Measurements from ENCODE around the gene PTHLH. TPM values are rescaled to one million over a fixed set of nuclear protein-coding genes. Genes with fewer than 3 reads are reported as not detected.

The PTHLH gene
- polyA plus RNA-seq, 1 donor = 1.2 TPM

DNA sequence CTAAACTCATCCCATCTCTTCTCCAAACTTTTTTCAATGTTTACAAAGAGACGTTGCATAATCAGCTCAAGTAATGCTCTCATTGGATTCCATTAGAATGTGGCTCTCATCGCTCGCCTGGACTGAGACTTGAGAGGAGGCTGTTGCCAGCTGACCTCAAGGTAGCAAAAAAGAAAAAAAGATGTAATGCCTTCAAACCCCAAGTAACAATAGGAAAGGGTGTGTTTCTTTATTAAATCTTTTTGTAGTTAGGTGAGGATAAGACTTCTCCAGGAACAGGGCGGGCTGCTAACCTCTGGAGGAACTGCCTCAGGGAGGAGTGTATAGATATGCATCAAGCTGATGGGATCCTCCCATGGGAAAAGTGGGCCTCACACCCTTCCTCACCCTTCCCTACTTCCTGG is 956 bp upstream of the PTHLH start:
- no peak for DNase-seq

GRCh38 chr12:27971606-27972005 is 927 bp downstream of the PTHLH start:
- DNase-seq = no peak

- DNase-seq = peak; percentile 41
Measured at GRCh38 chr12:27971121-27971489, 1.4 kb downstream of the PTHLH start.

DNA sequence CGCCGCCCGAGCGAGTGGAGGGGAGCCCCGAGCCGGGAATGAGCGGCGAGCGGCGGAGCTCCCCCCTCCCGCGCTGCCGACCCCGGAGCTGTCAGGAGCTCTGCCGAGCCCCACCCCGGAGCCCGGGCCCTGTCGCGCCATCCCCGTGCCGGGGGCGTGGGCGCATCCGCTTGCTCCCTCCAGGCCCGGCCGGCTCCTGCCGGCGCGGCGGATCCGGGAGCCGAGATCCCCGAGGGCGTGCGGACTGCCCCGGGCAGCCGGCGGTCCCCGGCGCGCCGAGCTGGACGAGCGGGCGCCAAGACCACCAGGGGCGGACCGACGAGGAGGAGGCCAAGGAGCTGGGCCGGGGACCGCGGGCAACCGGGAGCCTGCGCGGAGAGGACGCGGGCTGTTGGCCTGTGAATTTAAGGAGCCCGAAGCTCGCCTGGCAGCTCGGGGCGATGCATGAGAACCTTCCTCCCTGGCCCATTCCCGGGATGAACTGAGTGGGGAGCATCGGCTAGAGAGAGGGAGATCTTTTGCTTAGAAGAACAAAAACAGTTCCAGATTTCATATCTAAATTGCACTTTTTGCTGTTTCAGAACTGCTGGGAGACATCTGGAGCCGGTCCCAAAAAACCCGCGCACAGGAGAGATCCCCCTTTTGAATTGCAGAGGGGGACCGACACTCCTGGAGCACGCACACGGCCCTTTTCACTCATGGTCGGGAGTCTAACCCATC is 2.0 kb downstream of the PTHLH start:
- peak; percentile 43 for DNase-seq

GRCh38 chr12:27969624-27970400 is 2.7 kb downstream of the PTHLH start:
- peak; percentile 50 for DNase-seq

GRCh38 chr12:27968972-27969623 is 3.4 kb downstream of the PTHLH start:
- DNase-seq = peak; percentile 36

DNA sequence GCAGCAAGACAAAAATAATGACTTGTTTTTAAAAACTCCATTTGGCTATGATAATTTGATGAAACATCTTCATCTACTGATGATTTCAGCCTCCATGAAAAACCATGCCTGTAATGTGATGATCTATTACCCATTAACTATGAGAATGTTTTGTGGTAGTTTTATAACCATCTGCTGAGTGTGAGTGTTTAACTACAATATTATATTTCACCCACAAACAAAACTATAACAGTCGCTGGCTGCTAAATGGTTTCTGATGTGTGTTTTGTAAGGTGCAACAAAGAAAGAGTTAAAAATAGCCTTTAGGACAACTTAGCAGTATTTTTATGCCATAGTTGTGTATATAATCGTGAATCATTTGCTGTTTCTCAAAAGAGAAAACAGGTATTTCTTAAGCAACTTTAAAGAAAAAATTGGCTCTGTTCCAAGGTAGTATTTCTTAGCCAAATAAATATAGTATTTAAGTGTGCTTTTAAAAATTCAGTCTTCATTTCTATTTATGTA is 4.9 kb downstream of the PTHLH start:
- no peak for DNase-seq

DNA sequence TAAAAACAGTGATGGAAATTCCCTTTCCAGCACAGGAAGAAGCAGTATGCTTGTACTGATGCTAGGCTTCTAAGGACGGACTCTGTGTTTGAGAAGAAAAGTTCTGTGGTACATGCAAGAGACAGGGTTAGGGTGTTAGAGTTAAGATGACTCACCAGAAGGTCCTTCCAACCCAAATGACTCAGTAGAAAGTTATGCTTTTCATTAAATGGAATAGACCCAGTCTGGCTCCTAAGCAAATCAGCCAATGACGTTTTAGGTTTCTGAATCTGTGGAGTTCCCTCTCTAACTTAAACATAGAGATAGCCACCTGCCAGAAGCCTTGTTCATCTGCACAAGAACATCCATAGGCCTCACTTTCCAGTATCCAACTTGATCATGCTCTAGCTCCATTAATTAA is 5.7 kb downstream of the PTHLH start:
- DNase-seq = no peak

GRCh38 chr12:27965966-27966365 is 6.6 kb downstream of the PTHLH start:
- DNase-seq = no peak

DNA sequence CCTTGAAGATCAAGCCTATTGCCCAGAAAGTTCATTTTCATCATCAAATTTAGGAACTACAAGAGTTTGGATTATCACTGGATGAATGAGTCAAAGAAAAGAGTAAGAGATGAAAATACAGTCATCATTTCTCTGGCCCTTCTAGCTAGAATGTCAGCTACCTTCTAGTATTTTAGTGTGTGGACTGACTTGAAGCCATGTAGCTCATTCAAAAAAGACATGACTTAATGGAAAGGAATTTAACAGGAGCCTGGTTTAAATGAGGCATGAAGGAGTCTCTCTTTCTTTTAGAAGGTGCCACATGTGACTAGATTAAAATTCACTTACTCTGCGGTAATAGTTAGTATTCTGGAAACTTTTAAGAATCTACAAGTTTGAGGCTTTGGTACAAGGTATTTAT is 7.1 kb downstream of the PTHLH start:
- no peak for DNase-seq

GRCh38 chr12:27964123-27964522 is 8.4 kb downstream of the PTHLH start:
- no peak for DNase-seq

DNA sequence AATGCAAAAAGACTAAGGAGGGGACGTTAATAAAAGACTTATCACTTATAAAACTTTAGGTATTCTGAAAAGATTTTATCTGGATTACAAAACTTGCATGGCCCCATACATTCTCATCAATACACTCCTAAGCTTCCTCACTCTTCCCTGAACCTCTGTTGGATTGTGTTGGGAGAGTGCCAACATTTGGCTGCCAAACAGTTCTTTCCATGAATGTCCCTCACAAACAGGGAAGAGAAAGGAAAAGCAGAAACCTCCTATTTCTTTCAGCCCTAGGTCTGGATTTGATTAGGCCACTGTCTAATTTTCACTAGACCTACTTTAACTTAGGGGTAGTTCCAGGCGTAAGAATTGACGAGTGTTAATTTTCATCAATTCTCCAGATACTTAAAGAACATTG is 11.7 kb downstream of the PTHLH start:
- DNase-seq = peak; percentile 70

DNA sequence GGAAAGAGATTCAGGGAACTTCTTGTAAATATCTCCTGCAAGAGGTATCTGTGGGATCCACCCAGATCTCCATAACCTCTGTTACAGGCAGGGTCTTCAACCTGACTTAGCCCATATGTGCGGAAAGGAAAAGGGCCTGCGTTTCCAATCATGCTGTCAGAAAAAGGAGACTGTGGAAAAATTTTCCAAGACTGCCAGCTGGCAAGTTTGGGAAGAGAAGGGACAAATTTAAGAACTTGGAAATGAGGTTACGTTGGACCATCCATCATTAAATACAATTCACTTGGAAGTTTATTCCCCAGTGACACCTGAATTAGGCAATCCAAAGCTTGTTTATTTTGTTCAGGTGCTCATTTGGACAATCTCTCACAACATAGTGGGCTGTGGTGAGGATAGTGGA is 13.9 kb downstream of the PTHLH start:
- peak; percentile 34 for DNase-seq

GRCh38 chr12:27957366-27957765 is 15.2 kb downstream of the PTHLH start:
- no peak for DNase-seq

- no peak for DNase-seq
Measured at GRCh38 chr12:27953817-27954216, 18.7 kb downstream of the PTHLH start.

DNA sequence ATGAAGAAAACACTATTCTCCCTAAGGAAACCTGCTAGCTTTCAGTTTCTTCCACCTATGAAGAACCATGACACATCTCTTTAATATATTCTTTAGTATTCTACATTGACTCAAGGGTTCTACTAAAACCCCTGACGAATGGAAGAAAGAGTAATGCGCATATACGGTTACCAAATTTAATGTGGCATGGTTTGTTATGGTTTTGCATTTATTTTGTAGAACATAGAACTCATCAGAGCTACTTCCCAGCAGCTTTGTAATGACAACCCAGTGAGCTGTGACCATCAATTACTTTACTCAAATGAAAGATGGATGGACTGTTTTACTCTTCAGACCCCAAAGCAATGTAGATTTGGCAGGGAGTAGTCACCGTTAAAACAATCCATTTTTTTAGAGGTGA is 19.2 kb downstream of the PTHLH start:
- no peak for DNase-seq

GRCh38 chr12:27952510-27952909 is 20.0 kb downstream of the PTHLH start:
- DNase-seq = no peak

DNA sequence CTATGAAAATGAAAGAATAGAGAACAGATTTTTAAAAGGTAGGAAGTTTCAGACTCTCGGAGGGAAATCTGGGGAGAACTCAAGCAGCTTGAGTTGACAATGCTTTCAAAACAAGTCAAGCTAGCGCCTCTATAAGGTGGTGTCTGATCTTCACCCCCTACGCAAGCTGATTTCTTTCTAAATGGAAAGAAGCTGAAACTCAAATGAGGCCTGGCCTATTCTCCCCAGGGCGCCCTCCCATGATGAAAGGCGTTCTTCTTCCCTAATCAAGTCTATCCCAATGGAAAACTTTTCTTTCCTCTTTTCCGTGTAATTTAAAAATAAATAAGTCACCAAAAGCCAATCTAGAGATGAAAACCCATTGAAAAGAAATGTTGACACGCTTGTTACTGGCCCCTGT is 20.6 kb downstream of the PTHLH start:
- no peak for DNase-seq

DNA sequence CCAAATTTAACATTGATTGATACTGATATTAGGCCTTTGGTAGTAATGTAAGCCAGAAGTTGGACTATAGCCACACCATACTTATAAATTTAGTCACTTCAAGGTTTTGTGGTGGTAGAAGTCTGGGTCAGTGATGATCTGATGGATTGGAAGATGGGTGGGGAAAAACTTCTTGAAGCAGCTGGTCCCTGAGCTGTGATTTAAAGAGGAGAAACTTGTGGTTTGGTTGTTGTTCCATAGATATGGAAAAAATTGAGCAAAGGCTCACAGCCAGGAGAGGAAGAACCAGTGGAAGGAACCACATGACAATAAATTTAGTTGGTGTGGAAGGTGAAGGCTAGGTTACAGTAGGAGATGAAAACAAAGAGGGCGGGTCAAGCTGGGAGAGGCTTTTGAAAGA is 26.1 kb downstream of the PTHLH start:
- no peak for DNase-seq

- DNase-seq = peak; percentile 59
Measured at GRCh38 chr12:27940756-27941402, 31.7 kb downstream of the PTHLH start.

- DNase-seq = no peak
Measured at GRCh38 chr12:27940245-27940644, 32.3 kb downstream of the PTHLH start.

DNA sequence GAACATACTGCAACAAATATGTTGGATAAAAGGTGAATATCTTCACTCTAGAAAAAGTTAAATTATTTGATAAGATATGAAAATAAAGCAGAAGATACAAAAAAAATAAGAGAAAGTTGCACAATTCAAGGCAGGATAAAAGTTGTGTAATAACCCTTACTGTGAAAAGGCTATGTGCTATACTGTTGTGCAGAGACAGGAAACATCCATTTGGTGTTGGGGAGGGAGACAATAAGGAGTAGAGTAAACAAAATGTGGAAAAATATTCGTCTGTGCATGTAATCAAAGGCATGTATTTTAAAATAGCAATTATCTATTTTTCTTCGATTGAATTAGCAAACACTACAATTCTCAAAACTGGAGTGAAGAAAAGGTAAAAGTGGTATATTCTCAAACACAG is 34.8 kb downstream of the PTHLH start:
- no peak for DNase-seq

DNA sequence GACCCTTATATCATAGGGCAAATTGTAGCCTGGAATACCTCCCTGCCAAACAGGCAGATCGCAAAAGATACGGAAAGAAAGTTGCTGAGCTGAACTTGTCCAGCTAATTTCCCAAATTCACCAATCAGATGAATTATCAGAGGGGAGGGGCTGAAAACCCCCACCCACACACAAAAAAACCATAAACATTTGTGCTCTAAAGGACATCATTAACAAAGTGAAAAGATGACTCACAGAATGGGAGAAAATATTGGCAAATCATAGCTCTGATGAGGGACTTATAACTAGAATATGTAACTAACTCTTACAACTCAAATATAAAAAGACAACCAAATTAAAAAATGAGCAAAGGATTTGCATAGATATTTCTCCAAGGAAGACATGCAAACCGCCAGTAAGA is 36.3 kb downstream of the PTHLH start:
- no peak for DNase-seq
